Measurements from ENCODE around the gene CA10.

The CA10 gene

GRCh38 chr17:51813140-51813783 lies 345.3 kb downstream of the CA10 start:
- no peak for DNase-seq

GRCh38 chr17:51807460-51807859 lies 351.1 kb downstream of the CA10 start:
- DNase-seq, result no peak

- DNase-seq, result no peak
These were observed 352.7 kb downstream of the CA10 start for GRCh38 chr17:51805765-51806164.

GRCh38 chr17:51805185-51805584 lies 353.3 kb downstream of the CA10 start:
- DNase-seq, result no peak

GRCh38 chr17:51803161-51803560 lies 355.4 kb downstream of the CA10 start:
- peak; percentile 71 for DNase-seq

GRCh38 chr17:51802544-51802943 lies 356.0 kb downstream of the CA10 start:
- DNase-seq, result no peak

- DNase-seq, result no peak
These were observed 356.9 kb downstream of the CA10 start for GRCh38 chr17:51801626-51802025.

GRCh38 chr17:51799981-51800380 lies 358.5 kb downstream of the CA10 start:
- no peak for DNase-seq

- no peak for DNase-seq
These were observed 359.3 kb downstream of the CA10 start for GRCh38 chr17:51799240-51799639.

GRCh38 chr17:51797150-51797549 lies 361.4 kb downstream of the CA10 start:
- no peak for DNase-seq

GRCh38 chr17:51796026-51796425 lies 362.5 kb downstream of the CA10 start:
- no peak for DNase-seq

- no peak for DNase-seq
These were observed 363.1 kb downstream of the CA10 start for GRCh38 chr17:51795401-51795800.

GRCh38 chr17:51794466-51794865 lies 364.0 kb downstream of the CA10 start:
- DNase-seq, result no peak

GRCh38 chr17:51793686-51794085 lies 364.8 kb downstream of the CA10 start:
- DNase-seq, result no peak

GRCh38 chr17:51778842-51779241 lies 379.7 kb downstream of the CA10 start:
- DNase-seq, result no peak

GRCh38 chr17:51770027-51770759 lies 388.3 kb downstream of the CA10 start:
- DNase-seq, result no peak

GRCh38 chr17:51769231-51769630 lies 389.3 kb downstream of the CA10 start:
- no peak for DNase-seq

GRCh38 chr17:51768706-51769105 lies 389.8 kb downstream of the CA10 start:
- no peak for DNase-seq

- no peak for DNase-seq
These were observed 391.2 kb downstream of the CA10 start for GRCh38 chr17:51767287-51767686.

GRCh38 chr17:51765282-51766135 lies 393.0 kb downstream of the CA10 start:
- DNase-seq, result peak; percentile 60

- DNase-seq, result peak; percentile 89
These were observed 394.0 kb downstream of the CA10 start for GRCh38 chr17:51764387-51764971.

GRCh38 chr17:51763058-51763457 lies 395.5 kb downstream of the CA10 start:
- peak; percentile 15 for DNase-seq

- DNase-seq, result no peak
These were observed 397.4 kb downstream of the CA10 start for GRCh38 chr17:51761105-51761504.

Measured in islet precursor cell (in vitro differentiated cells).